Measurements from ENCODE around the gene NRF1.
"Not testable (repeated sequence)": the region's sequence is repeated elsewhere in the genome, so short reads cannot be mapped to it uniquely, and the experiment has no call there.

Gene NRF1
- total RNA-seq = 21.8 to 36.9 (median 24.3) reads per million in 3 experiments

DNA sequence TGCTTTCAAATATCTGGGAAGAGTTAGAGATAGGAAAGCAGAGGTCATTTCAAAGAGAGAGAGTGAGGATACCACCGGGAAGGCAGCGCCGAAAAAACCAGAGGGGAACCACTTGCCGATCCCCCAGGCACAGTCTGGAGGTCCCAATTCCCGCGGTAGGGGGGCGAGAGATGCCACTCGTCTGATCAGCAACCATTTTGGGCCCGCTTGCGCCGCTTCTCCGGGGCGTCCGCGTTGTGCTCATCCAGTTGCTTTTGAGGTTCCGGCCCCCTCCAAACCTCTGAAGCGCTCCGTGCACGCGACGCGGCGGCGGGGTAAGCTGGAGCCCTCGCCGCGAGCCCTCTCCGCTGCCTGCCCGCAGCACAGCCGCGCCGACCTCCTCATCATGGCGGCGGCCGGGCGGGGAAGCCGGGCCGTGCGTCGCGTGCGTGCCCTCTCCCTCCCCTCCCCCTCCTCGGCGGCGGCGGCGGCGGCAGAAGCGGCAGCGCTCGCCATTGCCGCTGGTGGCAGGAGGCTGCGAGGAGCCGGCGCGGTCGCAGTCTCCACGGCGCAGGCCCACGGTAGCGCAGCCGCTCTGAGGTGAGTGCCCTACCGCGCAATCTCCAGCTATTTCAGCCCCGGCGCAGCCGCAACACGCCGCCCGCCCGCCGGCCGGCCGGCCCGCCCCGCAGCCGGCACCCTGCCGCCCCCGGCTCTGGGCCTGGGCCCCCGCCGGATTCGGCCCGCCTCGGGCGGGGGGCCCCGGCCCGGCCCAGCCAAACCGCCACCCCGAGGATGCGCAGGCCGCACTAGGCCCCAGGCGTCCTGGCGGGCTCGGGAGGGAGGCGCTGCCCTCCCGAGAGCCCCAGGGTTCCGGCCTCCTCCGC, at the start of gene NRF1:
Gene NRF1 (plus strand): TSS at position 475 of the 866 bp plus-strand sequence. CDS start 45,632 bp downstream, outside the sequence.
- peak; percentile 93 for DNase-seq

DNA sequence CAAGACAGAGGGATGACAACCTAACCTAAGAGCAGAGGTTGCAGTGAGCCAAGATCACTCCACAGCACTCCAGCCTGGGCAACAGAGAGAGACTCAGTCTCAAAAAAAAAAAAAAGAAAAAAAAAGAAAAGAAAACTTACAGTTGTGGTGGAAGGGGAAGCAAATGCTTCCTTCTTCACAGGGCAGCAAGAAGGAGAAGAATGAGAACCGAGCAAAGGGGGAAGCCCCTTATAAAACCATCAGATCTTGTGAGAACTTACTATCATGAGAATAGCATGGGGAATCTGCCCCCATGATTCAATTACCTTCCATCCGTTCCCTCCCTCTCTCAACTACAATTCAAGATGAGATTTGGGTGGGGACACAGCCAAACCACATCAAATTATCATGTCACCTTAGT, 45.2 kb upstream of the NRF1 start:
- not testable (repeated sequence) for DNase-seq

DNA sequence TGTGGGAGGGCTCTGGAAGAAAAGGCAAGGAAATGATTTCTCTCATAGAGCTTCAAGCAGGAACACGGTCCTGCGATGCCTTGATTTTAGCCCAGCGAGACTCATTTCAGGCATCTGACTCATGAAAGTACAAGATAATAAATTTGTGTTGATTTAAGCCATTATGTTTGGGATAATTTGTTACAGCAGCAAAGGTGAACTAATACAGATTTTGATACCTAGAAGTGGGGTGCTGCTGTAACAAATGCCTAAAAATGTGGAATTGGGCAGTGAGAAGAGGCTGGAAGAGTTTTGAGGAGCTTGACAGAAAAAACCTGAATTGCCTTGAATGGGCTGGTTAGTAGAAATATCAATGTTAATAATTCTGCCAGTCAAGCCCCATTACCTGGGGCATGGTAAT, 44.1 kb upstream of the NRF1 start:
- no peak for DNase-seq

DNA sequence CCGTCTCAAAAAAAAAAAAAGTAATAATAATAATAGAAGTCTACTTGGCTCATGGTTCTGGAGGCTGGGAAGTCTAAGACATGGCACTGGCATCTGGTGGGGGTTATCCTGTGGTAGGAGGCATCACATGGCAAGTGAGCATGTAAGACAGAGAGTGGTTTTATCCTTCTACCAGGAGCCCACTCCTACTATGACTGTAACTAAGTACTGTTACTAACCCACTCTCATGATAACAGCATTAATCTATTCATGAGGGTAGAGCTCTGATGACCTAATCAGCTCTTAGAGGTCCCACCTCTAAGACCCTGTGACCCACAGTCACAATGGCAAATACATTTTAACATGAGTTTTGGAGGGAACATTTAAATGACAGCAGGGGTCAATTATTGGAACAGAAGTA, 43.3 kb upstream of the NRF1 start:
- no peak for DNase-seq

DNA sequence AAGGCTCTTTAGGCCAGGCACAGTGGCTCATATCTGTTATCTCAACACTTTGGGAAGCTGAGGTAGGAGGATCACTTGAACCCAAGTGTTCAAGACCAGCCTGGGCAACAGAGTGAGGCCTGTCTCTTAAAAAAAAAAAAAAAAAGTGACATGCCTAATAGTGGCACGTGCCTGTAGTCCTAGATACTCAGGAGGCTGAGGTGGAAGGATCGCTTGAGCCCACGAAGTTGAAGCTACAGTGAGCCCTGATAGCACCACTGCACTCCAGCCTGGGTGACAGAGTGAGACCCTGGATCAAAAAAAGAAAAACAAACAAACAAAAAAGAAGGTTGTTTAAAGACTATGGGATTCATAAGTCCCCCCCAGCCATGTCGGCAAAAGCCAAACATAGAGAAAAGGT, 42.2 kb upstream of the NRF1 start:
- DNase-seq = no peak

DNA sequence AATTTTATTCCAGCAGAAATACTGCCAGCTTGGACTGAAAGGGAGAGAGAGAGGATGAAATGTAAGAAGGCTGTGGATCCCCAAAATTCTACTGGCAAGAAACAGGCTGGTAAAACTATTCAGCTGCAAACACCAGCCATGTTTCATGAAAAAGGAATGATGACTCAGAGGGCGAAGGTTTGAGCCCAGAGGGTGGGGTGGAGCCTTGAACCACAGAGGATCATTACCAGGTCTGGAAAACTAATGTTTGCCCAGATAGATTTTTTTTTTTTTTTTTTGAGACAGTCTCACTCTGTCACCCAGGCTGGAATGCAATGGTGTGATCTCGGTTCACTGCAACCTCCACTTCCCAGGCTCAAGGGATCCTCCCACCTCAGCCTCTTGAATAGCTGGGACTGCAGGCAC, 41.7 kb upstream of the NRF1 start:
- DNase-seq = no peak

DNA sequence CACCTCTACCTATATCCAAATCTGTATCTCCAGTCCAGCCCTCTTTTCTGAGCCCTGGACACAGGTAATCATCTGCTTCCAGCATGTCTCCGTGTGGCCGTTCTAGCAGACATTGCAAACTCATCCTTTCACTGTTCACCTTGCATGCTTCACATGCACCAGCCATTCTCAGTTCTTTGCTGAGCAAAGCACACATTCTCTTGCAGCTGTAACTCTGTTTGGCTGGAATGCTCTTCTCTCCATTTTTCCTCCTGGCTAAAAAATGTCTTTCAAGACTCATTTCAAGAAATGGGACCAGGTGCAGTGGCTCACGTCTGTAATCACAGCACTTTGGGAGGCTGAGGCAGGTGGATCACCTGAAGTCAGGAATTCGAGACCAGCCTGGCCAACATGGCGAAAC, 40.3 kb upstream of the NRF1 start:
- no peak for DNase-seq

DNA sequence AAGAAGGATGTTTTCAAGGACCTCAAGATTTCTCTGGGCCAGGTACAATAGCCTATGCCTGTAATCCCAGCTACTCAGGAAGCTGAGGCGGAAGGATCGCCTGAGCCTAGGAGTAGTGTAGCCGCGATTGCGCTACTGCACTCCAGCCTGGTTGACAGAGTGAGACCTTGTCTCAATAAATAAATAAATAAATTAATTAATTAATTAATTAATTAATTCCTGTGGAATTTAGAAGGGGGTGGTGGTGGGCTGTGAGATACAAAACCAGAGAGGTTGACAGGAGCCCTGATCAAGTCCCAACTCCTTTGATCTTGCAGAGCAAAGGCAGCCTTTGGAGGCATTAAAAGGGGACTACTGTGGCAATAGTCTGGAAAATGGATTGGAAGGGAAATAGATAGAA, 39.3 kb upstream of the NRF1 start:
- DNase-seq = no peak

DNA sequence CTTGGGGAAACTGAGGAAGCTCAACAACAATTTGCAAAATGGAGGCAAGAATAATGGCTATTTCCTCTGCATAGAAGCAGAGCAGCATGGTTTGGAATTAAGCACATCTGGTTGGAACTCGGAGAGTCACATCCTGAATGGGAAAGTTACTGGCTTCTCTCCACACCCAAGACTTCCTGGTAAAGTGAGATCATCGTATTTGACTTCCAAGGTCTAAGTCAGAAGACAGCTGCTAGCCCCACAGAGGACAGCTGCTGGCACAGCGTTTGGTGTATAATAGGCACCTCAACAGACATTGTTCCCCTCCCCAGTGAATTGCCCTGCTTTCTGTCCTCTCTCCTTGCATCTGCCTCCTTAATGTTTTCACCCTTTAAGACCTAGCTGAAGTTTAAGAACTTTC, 37.0 kb upstream of the NRF1 start:
- no peak for DNase-seq

DNA sequence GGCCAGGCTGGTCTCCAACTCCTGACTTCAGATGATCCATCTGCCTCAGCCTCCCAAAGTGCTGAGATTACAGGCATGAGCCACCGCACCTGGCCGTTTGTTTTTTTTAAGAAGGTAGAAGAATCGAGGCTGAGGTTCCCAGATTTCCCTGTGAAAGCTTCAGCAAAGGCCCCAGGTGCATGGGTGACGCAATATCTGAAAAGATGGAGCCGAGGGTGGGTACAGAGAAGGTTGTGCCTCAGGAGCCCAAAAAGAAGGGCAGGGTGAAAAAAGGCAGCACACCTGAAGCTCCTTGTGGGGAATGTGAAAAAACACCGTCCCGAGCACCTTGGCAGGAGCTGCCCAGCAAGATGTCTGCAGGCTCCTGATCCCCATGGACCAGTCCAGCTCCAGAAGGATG, 35.8 kb upstream of the NRF1 start:
- DNase-seq = no peak

DNA sequence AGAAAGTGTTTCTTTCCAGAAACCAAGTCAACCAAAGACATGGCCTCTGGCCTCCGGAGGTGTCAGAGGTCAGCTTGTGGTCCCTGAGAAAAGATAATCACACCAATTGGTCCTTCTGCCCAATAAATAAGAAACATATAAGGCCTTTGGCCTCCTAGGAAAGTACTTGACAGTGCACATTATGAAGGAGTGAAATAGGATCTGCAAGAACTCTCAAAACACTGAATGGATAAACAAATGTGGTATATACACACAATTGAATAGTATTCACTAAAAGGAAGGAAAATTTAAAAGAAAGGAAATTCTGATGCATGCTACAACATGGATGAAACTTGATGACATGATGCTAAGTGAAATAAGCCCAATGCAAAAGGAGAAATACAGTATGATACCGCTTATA, 35.4 kb upstream of the NRF1 start:
- DNase-seq = no peak

DNA sequence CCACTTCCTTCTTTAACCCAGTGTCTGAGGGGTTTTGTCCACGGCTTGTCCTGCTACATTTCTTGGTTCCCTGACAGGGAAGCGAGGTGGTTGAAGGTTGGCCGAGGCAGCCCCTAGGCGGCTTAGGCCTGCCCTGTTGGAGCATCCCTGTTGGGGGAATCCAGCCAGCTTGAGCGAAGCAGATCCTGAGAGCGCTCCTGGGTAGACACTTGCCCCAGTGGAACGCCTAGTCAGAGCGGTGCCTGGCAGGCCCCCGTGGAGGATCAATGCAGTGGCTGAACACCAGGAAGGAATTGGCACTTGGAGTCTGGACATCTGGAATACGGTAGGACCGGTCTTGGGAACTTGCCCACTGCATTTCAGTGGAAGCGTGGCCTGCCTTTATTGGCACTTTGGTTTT, 32.7 kb upstream of the NRF1 start:
- no peak for DNase-seq

DNA sequence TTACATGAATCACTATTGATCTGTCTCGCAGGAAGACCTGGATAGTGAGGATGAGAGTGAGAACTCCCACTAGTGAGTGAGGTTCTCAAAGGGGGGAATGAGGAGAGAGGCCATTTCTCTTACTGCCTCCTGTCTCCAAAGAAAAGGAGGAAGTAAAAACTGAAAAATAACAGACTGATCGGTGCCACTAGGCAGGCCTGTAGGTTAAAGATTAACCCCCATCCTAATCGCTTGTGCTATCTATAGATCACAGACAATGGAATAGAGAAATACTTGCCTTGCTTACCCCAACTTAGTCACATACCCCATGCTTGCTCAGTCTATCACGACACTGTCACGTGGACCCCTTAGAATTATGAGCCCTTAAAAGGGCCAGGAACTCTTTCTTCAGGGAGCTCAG, 25.3 kb upstream of the NRF1 start:
- not testable (repeated sequence) for DNase-seq

DNA sequence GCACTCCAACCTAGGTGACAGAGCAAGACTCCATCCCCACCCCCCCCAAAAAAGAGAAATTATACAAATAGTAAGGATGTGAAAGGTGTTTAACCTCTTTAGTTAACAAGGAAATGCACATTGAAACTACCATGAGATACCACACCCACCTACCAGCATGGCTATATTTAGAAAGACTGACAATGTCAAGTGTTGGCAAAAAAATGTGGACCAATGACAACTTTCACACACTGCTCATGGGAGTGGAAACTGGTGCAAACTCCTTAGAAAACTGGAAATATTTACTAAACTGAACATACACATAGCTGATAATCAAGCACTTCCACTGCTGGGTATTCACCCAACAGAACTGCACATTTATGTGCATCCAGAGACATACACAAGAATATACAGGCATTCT, 23.3 kb upstream of the NRF1 start:
- DNase-seq = no peak

DNA sequence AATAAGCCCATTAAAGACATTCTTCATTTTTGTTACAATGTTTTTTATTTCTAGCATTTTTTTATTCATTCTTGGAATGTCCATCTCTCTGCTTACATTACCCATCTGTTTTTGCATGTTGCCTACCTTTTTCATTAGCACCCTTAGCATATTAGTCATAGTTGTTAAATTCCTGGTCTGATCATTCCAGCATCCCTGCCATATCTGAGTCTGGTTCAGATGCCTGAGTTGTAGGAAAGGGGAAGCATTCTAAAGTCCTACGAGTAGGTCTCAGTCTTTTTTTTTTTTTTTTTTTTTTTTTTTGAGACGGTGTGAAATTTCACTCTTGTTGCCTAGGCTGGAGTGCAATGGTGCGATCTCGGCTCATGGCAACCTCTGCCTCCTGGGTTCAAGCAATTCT, 19.7 kb upstream of the NRF1 start:
- DNase-seq = no peak

DNA sequence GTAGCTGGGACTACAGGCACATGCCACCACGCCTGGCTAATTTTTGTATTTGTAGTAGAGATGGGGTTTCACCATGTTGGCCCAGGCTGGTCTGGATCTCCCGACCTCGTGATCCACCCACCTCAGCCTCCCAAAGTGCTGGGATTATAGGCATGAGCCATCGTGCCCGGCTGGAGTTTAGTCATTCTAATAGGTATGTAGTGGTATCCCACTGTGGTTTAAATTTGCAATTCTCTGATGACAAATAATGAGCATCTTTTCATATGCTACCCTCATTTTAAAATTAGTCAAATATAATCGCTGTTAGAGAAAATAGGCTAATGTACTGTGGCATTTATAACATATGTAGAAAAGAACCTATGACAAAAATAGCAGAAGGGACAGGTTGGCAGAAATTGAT, 15.1 kb upstream of the NRF1 start:
- DNase-seq = not testable (repeated sequence)

DNA sequence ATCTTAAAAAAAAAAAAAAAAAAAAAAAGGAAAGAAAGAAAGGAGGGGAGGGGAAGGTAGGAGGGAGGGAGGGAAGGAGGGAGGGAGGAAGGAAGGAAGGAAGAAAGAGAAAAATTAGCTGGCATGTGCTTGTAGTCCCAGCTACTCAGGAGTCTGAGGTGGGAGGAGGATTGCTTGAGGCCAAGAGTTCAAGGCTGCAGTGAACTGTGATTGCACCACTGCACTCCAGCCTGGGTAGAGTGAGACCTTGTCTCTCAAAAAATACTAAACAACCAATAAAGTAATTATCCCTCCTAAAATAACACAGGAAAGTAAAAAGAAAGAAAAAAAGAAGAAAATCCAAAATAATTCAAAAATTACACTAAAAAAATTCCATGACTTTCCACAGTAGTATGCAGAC, 13.8 kb upstream of the NRF1 start:
- no peak for DNase-seq

DNA sequence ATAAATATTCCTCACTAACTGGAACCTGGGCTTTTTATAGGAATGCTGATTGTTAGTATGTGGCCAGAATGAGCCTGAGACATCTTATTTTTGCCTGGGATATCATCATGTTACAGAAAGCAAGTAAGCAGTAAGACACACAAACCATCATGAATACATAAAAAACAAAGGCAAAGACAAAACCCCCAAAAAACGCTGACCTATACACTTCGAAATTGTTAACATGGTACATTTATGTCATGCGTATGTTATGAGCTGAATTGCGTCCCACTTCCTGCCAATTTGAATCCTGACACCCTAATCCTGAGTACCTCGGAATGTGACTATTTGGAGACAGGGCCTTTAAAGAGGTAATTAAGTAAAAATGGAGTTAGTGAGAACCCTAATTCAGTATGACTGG, 12.3 kb upstream of the NRF1 start:
- DNase-seq = no peak

DNA sequence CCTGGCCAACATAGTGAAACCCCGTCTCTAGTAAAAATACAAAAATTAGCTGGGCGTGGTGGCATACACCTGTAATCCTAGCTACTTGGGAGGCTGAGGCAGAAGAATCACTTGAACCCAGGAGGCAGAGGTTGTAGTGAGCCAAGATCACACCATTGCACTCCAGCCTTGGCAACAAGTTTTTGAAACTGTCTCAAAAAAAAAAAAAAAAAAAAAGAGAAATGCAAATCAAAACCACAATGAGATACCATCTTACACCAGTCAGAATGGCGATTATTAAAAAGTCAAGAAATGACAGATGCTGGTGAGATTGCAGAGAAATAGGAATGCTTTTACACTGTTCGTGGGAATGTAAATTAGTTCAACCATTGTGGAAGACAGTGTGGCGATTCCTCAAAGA, 7.9 kb upstream of the NRF1 start:
- not testable (repeated sequence) for DNase-seq

DNA sequence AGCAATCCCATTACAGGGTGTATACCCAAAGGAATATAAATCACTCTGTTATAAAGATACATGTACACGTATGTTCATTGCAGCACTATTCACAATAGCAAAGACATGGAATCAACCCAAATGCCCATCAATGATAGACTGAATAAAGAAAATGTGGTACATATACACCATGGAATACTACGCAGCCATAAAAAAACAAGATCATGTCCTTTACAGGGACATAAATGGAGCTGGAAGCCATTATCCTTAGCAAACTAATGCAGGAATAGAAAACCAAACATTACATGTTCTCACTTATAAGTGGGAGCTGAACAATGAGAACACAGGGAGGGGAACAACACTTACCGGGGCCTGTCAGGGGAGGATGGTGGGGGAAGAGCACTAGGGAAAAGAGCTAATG, 7.5 kb upstream of the NRF1 start:
- not testable (repeated sequence) for DNase-seq

DNA sequence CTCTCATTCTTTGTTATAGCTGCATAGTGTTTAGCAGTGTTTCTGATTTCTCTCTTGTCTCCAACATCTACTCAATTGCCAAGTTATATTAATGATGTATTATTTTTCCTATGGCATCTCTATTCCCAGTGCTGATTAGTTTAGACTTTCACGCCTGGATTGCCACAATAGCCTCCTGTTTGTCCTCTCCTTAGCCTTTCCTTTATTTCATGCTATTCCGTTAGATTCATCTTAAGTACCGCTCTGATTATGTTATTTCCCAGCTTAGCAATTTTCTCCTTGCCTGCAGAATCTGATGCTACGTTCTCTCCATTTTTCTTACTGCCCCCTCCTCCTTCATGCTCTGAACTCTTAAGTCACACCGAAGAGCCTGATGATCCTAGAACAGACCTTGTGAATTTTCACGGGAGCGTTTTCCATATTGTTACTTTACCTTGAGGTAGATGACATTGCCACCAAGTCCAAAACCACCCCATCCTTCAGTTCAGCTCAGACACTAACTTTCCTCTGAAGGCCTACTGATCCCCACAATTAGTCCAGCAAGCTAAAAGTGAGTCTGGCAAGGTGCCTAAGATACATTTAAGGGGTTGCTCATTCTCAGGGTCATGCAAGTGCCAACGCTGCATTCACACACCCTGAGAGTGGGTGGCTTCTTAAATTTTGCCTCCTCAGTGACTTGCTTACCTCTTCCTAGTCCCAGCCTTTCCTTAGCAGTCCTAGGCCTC, 6.6 kb upstream of the NRF1 start:
- no peak for DNase-seq

DNA sequence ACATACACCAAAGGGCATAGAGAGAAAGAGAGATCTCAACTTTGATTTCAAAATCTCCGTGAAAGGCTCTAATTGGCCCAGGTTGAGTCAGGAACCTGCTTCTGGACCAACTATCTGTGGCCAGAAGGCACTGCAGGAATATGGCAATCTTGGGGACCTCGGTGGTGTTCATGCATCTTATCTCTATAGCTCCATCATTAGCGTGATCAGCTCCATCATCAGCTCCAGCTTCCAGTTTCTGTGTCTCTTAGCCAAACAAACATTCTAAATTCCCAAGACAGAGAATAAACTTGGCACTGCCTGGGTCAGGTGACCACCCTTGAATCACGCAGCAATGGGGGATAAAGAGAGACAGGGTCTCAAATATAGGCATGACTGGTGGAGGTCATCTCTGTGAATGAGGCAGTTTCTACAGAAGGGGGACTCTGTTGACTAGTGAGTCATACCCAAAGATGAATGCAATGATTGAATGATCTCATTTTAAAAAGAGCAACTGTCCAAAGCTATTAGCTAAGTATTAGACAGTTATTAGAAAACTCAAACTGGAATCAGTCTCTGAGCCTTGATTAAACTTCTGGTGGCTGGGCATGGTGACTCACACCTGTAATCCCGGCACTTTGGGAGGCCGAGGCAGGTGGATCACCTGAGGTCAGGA, 5.4 kb upstream of the NRF1 start:
- DNase-seq = no peak

DNA sequence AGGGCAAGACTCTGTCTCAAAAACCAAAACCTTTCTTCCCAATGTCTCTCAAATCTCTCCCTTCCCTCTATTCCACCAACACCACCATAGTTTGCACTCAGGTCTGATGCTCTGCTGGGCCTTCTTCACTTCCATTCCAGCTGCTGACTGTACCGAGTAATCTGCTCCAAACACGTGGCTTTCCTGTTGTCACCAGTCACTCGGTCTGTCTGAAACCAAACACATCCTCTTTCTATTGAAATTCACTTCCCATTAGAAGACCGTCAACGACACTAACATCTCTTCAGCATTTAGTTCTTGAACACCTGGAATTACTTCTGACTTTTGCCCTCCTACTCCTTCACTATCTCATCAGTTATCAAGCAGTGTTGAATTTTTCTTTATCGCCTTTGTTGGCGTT, 4.7 kb upstream of the NRF1 start:
- no peak for DNase-seq
